ENCODE results near the gene ITGA2. TPM values are rescaled to one million over a fixed set of nuclear protein-coding genes. Genes with fewer than 3 reads are reported as not detected.

ITGA2 gene
- total RNA-seq, 2 experiments from 2014 or later, result 0.74 to 0.86 TPM

GRCh38 chr5:53009816-53010215 lies 20.7 kb downstream of the ITGA2 start:
- TF ChIP-seq CTCF (IDR thresholded peaks at IDR 0.05), result no peak
- Mint-ChIP-seq H3K27ac (peak overlapping the region; percentile 21), H3K4me3 (no peak overlapping the region), H3K36me3 (ENCODE audit: low read depth) (no peaks in the 10 kb centered on the region), H3K4me1 (ENCODE audit: low read depth) (peaks cover 55% of the 10 kb centered on the region), H3K9me3 (peaks cover 4% of the 10 kb centered on the region), H3K27me3 (peaks cover 10% of the 10 kb centered on the region)
- DNase-seq (no peak), ATAC-seq (peak; percentile 12)
- POLR2A ChIA-PET, result interaction anchor here (0.9 to 1.1 kb wide), 2 partner anchors 22 to 26 kb away, joined by 3 read pairs; no protein-coding TSS in a partner anchor
- CTCF ChIA-PET, result interaction anchor here (1.1 to 2.1 kb wide), 5 partner anchors 22 to 61 kb away, joined by 3 to 6 read pairs (median 4); no protein-coding TSS in a partner anchor
- intact Hi-C loops (cut with micrococcal nuclease), result no loop called here

GRCh38 chr5:53010814-53011213 lies 21.7 kb downstream of the ITGA2 start:
- H3K27me3 Mint-ChIP-seq, result peaks cover 14% of the 10 kb centered on the region
- H3K9me3 Mint-ChIP-seq, result peaks cover 4% of the 10 kb centered on the region
- POLR2A ChIA-PET, result no interaction called here
- peaks cover 53% of the 10 kb centered on the region for H3K4me1 Mint-ChIP-seq (ENCODE audit: low read depth)
- no peak for TF ChIP-seq CTCF (IDR thresholded peaks at IDR 0.05)
- no peaks in the 10 kb centered on the region for H3K36me3 Mint-ChIP-seq (ENCODE audit: low read depth)
- ATAC-seq, result no peak
- DNase-seq, result no peak
- intact Hi-C loops (cut with micrococcal nuclease), result no loop called here
- H3K4me3 Mint-ChIP-seq, result no peak overlapping the region
- CTCF ChIA-PET, result interaction anchor here (1.1 to 2.1 kb wide), 4 partner anchors 14 to 85 kb away, joined by 3 to 6 read pairs (median 4); no protein-coding TSS in a partner anchor
- H3K27ac Mint-ChIP-seq, result no peak overlapping the region

GRCh38 chr5:53011233-53011632 lies 22.1 kb downstream of the ITGA2 start:
- Mint-ChIP-seq H3K4me1 (ENCODE audit: low read depth) (peaks cover 51% of the 10 kb centered on the region), H3K27me3 (peaks cover 14% of the 10 kb centered on the region), H3K9me3 (peaks cover 4% of the 10 kb centered on the region), H3K36me3 (ENCODE audit: low read depth) (no peaks in the 10 kb centered on the region), H3K27ac (no peak overlapping the region), H3K4me3 (no peak overlapping the region)
- ATAC-seq (no peak), DNase-seq (no peak)
- TF ChIP-seq CTCF (IDR thresholded peaks at IDR 0.05), result no peak
- intact Hi-C loops (cut with micrococcal nuclease), result no loop called here
- CTCF ChIA-PET, result interaction anchor here (1.1 to 1.5 kb wide), 2 partner anchors 13 to 84 kb away, joined by 3 to 4 read pairs; no protein-coding TSS in a partner anchor
- POLR2A ChIA-PET, result no interaction called here

GRCh38 chr5:53013857-53014256 lies 24.7 kb downstream of the ITGA2 start:
- intact Hi-C loops (cut with micrococcal nuclease), result no loop called here
- no peak for TF ChIP-seq CTCF (IDR thresholded peaks at IDR 0.05)
- ChIA-PET POLR2A (no interaction called here), CTCF (no interaction called here)
- DNase-seq (no peak), ATAC-seq (no peak)
- peaks cover 26% of the 10 kb centered on the region for H3K4me1 Mint-ChIP-seq (ENCODE audit: low read depth)
- no peak overlapping the region for H3K4me3 Mint-ChIP-seq
- H3K27ac Mint-ChIP-seq, result no peak overlapping the region
- H3K36me3 Mint-ChIP-seq (ENCODE audit: low read depth), result no peaks in the 10 kb centered on the region
- H3K9me3 Mint-ChIP-seq, result peaks cover 4% of the 10 kb centered on the region
- H3K27me3 Mint-ChIP-seq, result peaks cover 15% of the 10 kb centered on the region

GRCh38 chr5:53017383-53017782 lies 28.2 kb downstream of the ITGA2 start:
- ChIA-PET CTCF (interaction anchor here (1.3 kb wide), 2 partner anchors 18 to 78 kb away, joined by 3 to 5 read pairs; no protein-coding TSS in a partner anchor), POLR2A (no interaction called here)
- intact Hi-C loops (cut with micrococcal nuclease), result no loop called here
- no peaks in the 10 kb centered on the region for H3K36me3 Mint-ChIP-seq (ENCODE audit: low read depth)
- H3K4me3 Mint-ChIP-seq, result no peak overlapping the region
- H3K4me1 Mint-ChIP-seq (ENCODE audit: low read depth), result peaks cover 15% of the 10 kb centered on the region
- DNase-seq (no peak), ATAC-seq (no peak)
- no peak for TF ChIP-seq CTCF (IDR thresholded peaks at IDR 0.05)
- no peak overlapping the region for H3K27ac Mint-ChIP-seq
- peaks cover 4% of the 10 kb centered on the region for H3K9me3 Mint-ChIP-seq
- peaks cover 13% of the 10 kb centered on the region for H3K27me3 Mint-ChIP-seq

All from activated CD8-positive, alpha-beta T cell treated with anti-CD3 and anti-CD28 coated beads for 36 hours (primary cell).